HepG2 (cell line): ENCODE measurements around the gene AZI2. TPM values are rescaled to one million over a fixed set of nuclear protein-coding genes. Genes with fewer than 3 reads are reported as not detected.

Experiments
- ATAC-seq: fragments of 200-7000 bp; cut with Tn5 transposase; 3 replicates; pipeline ENCODE4 v1.9.1; 2020; ENCODE audit warnings: mild to moderate bottlenecking, moderate library complexity
- BruUV-seq: library from RNA; stranded (reverse); fragments of 400-500 nt; replicated peaks from 2 replicates; lab custom pipeline; 2021; lab: Mats Ljungman, UMichigan
- CTCF ChIA-PET: fragments of 300-600 bp; formaldehyde crosslinking; extraction: SDS; loops from one replicate; lab custom pipeline; 2021; ENCODE audit warnings: low total read pairs, inconsistent platforms, low intra/inter-chr PET ratio; lab: Yijun Ruan, JAX
- POLR2A ChIA-PET: fragments of 350-600 bp; sonication (Branson Sonifier 250); formaldehyde crosslinking; loops from one replicate; lab custom pipeline; 2020; ENCODE audit warnings: antibody characterized with exemption, inconsistent platforms; lab: Yijun Ruan, JAX
- DNase-seq: peaks from one replicate; pipeline ENCODE4 v3.0.0-alpha.2; 2015; ENCODE audit warnings: low spot score
- FAIRE-seq: peaks from 3 replicates; lab custom pipeline; 2011; peaks lifted over from hg19 to GRCh38; lab: Jason Lieb, UNC
- H2AFZ ChIP-seq: one replicate; pipeline ENCODE4 v1.6.1; 2011; ENCODE audit warnings: low read length, inconsistent platforms
- H3K27ac ChIP-seq: fragments of 300-600 bp; 3 replicates; pipeline ENCODE4 v1.8.0; 2011; ENCODE audit warnings: mixed run types, mild to moderate bottlenecking, mixed read lengths, low read length, inconsistent platforms; ENCODE audit not compliant: insufficient read depth; ENCODE audit errors: extremely low read length
- H3K27me3 ChIP-seq, 2 experiments: fragments of 200-600 bp in 1 of 2; 2 replicates in 1 of 2; 3 replicates in 1 of 2; pipeline versions ENCODE4 v1.6.0 to v1.8.0; 2011; ENCODE audit warnings: low read length in 2 of 2, mild to moderate bottlenecking in 2 of 2, moderate library complexity in 2 of 2, inconsistent platforms in 1 of 2; ENCODE audit not compliant: insufficient read depth in 2 of 2, control insufficient read depth in 1 of 2
- H3K36me3 ChIP-seq, 2 experiments: fragments of 200-600 bp in 1 of 2; replicated peaks in 1 of 2; 2 replicates in 1 of 2; 3 replicates in 1 of 2; pipeline versions ENCODE4 v1.5.1 to v1.8.0; 2011; ENCODE audit warnings: low read length in 2 of 2, inconsistent platforms in 1 of 2; ENCODE audit not compliant: insufficient read depth in 2 of 2, control insufficient read depth in 1 of 2
- H3K4me1 ChIP-seq: 2 replicates; pipeline ENCODE4 v1.5.1; 2012; ENCODE audit warnings: low read length, inconsistent platforms; ENCODE audit not compliant: insufficient read depth
- H3K4me2 ChIP-seq: 2 replicates; pipeline ENCODE4 v1.6.0; 2011; ENCODE audit warnings: low read depth, low read length, inconsistent platforms
- H3K4me3 ChIP-seq, 3 experiments: fragments of 200-600 bp in 1 of 3; sonication (generic), shearing (Covaris generic) in 1 of 3; replicated peaks in 1 of 3; 2 replicates each; pipeline ENCODE4 v1.5.1; 2011 to 2016; ENCODE audit warnings: low read length in 3 of 3, inconsistent platforms in 2 of 3, low read depth in 2 of 3, mild to moderate bottlenecking in 2 of 3, control low read depth in 1 of 3, mixed read lengths in 1 of 3; ENCODE audit not compliant: insufficient read depth in 1 of 3
- H3K79me2 ChIP-seq: one replicate; pipeline ENCODE4 v1.6.1; 2011; ENCODE audit warnings: low read length, inconsistent platforms; ENCODE audit not compliant: insufficient read depth
- H3K9ac ChIP-seq: 2 replicates; pipeline ENCODE4 v1.6.0; 2011; ENCODE audit warnings: mild to moderate bottlenecking, low read depth, low read length, inconsistent platforms; ENCODE audit not compliant: insufficient read depth
- H3K9me3 ChIP-seq: 2 replicates; pipeline ENCODE4 v1.5.1; 2012; ENCODE audit warnings: mild to moderate bottlenecking, low read length
- H4K20me1 ChIP-seq: 2 replicates; pipeline ENCODE4 v1.6.0; 2011; ENCODE audit warnings: inconsistent platforms, mild to moderate bottlenecking, low read length, moderate library complexity; ENCODE audit not compliant: insufficient read depth
- ATM ChIP-seq: fragments of 450-650 bp; IDR thresholded peaks from 2 replicates; pipeline ENCODE4 v1.7.1; 2017; ENCODE audit warnings: mild to moderate bottlenecking, borderline replicate concordance
- CTCF ChIP-seq: sonication (generic); formaldehyde crosslinking; IDR thresholded peaks from 2 replicates; pipeline ENCODE4 v1.5.0; 2020; ENCODE audit warnings: mild to moderate bottlenecking, missing genetic modification reagents, moderate library complexity
- JDP2 ChIP-seq: sonication (generic); formaldehyde crosslinking; IDR thresholded peaks from 2 replicates; pipeline ENCODE4 v1.8.1; 2022; ENCODE audit warnings: missing genetic modification reagents, borderline replicate concordance
- KDM1A ChIP-seq: IDR thresholded peaks from 2 replicates; pipeline ENCODE4 v1.6.1; 2016; ENCODE audit warnings: missing compliant biosample characterization
- KLF16 ChIP-seq, 2 experiments: sonication (generic) in 1 of 2; formaldehyde crosslinking in 1 of 2; IDR thresholded peaks; 2 replicates each; pipeline versions ENCODE4 v1.6.1 to v1.8.0; 2016 to 2023; ENCODE audit warnings: missing genetic modification reagents in 2 of 2, missing compliant biosample characterization in 1 of 2
- RAD21 ChIP-seq: fragments of 450-650 bp; formaldehyde crosslinking; IDR thresholded peaks from 2 replicates; pipeline ENCODE4 v1.5.0; 2020; ENCODE audit warnings: mild to moderate bottlenecking
- SMC3 ChIP-seq: IDR thresholded peaks from 2 replicates; pipeline ENCODE4 v1.6.1; 2011; ENCODE audit warnings: low read length, improper control_type of control experiment
- STAG1 ChIP-seq: sonication (generic); formaldehyde crosslinking; IDR thresholded peaks from 2 replicates; pipeline ENCODE4 v1.4.0; 2020; ENCODE audit warnings: missing genetic modification reagents
- ZBTB7B ChIP-seq: sonication (generic); formaldehyde crosslinking; IDR thresholded peaks from 2 replicates; pipeline ENCODE4 v1.4.0; 2020; ENCODE audit warnings: missing genetic modification reagents
- WGBS: methylation state at CpG from one replicate; pipeline ENCODE4 v1.1.6; 2017; ENCODE audit warnings: low lambda C conversion rate; 5-methylcytosine and 5-hydroxymethylcytosine counted together
- in situ Hi-C: cut with HindIII; loops from 2 replicates; pipeline ENCODE4 v1.10.0; 2017; ENCODE audit warnings: low pct_unique_long_range_greater_than_20kb; ENCODE audit not compliant: extremely low pct_ligation_motif_present
- intact Hi-C: fragments of 100-400 bp; cut with micrococcal nuclease; formaldehyde crosslinking; loops from one replicate; pipeline ENCODE4 v1.10.0; 2022; ENCODE audit not compliant: unreplicated experiment
- polyA plus RNA-seq, 8 experiments: library from polyadenylated mRNA; depleted of rRNA in 3 of 8; stranded (reverse) in 7 of 8; unstranded in 1 of 8; fragments of >200 nt; fragmentation: Illumina TruSeq in 4 of 8; extraction: Trizol in 4 of 8; gene quantifications; 2 replicates each; pipeline versions ENCODE4 v1.2.1 to v1.2.3, GENCODE V29; 2011 to 2016; ENCODE audit warnings: low read depth in 4 of 8, missing spikeins in 1 of 8, mixed read lengths in 1 of 8; ENCODE audit not compliant: insufficient read depth in 1 of 8
- total RNA-seq, 5 experiments: library from RNA; depleted of rRNA; stranded (reverse); fragments of >200 nt; fragmentation: Illumina TruSeq; extraction: Trizol; gene quantifications; 2 replicates each; pipeline ENCODE4 v1.2.3, GENCODE V29; 2016; ENCODE audit warnings: low read depth in 1 of 5

Gene AZI2
- total and polyA plus RNA-seq, 2 of the 13 experiments (the other 11 are each of a cell fraction or from before 2014, with no cell fraction given), result 43.7 to 49.8 TPM

- 92% methylated on average over 4 of the region's 4 CpGs for WGBS
- ChIA-PET CTCF (interaction anchor here (1.4 to 2.3 kb wide), 4 partner anchors 11 to 617 kb away, joined by 4 to 9 read pairs (median 7); partner anchors contain the start of gene EOMES), POLR2A (interaction anchor here (0.6 to 1.8 kb wide), 2 partner anchors 20 to 612 kb away, joined by 3 to 4 read pairs; partner anchors contain the start of genes AZI2 and ZCWPW2)
- no peaks in the 10 kb centered on the region; the same call in 1 of the 2 replicates for H4K20me1 ChIP-seq
- no peaks in the 10 kb centered on the region for H3K79me2 ChIP-seq
- H3K36me3 ChIP-seq, result peaks cover 0 to 12% of the 10 kb centered on the region in 2 experiments; a peak in 3 of 5 replicates
- TF ChIP-seq CTCF (peak; percentile 48), KLF16 (CRISPR knock-in tag; IDR thresholded peaks at IDR 0.05) (no peak), ZBTB7B (no peak), JDP2 (no peak), RAD21 (0 out of 2 replicates have a peak, but pooled peaks have one; percentile 14), SMC3 (peak; percentile 54), ATM (no peak), STAG1 (CRISPR knock-in tag) (peak; percentile 69), KDM1A (no peak)
- no peak overlapping the region for H3K9ac ChIP-seq
- ATAC-seq (peak; percentile 42; the same call in 1 of the 3 replicates), FAIRE-seq (no peak), DNase-seq (no peak)
- no peaks in the 10 kb centered on the region for H3K9me3 ChIP-seq
- no peaks in the 10 kb centered on the region for H3K27me3 ChIP-seq
- H3K4me2 ChIP-seq, result no peak overlapping the region
- H3K4me3 ChIP-seq, result no peak overlapping the region
- no TSS peak for BruUV-seq
- no peak overlapping the region for H2AFZ ChIP-seq
- H3K27ac ChIP-seq, result no peak overlapping the region
- in situ Hi-C loops (no loop called here), intact Hi-C loops (loop anchor here (1.0 to 10.0 kb wide), 6 partner anchors 11 to 616 kb away; partner anchors contain the start of gene CMC1)
- peaks cover 30% of the 10 kb centered on the region for H3K4me1 ChIP-seq
Observed at GRCh38 chr3:28328188-28329151, 20.2 kb downstream of the AZI2 start.
